GM19023 (cell line): Measurements from ENCODE around the gene RABIF.
"Not testable (repeated sequence)": the region's sequence is repeated elsewhere in the genome, so short reads cannot be mapped to it uniquely, and the experiment has no call there.

ENCODE experiments used
- ATAC-seq: cut with Tn5 transposase; IDR thresholded peaks from one replicate; pipeline ENCODE4 v1.9.1; 2021; ENCODE audit warnings: mild to moderate bottlenecking, moderate library complexity; ENCODE audit not compliant: unreplicated experiment

The RABIF gene

GRCh38 chr1:202835548-202836072, 53.3 kb downstream of the RABIF start:
- no peak for ATAC-seq

GRCh38 chr1:202834771-202835547, 54.0 kb downstream of the RABIF start:
- no peak for ATAC-seq

GRCh38 chr1:202831906-202832305, 57.0 kb downstream of the RABIF start:
- ATAC-seq, result no peak

GRCh38 chr1:202829223-202829622, 59.7 kb downstream of the RABIF start:
- not testable (repeated sequence) for ATAC-seq
